Vagina (tissue), 2 donors: ENCODE results near the gene GPR31. TPM values are rescaled to one million over a fixed set of nuclear protein-coding genes. Genes with fewer than 3 reads are reported as not detected.

Experiments used
- DNase-seq, 2 donors: peaks; one replicate each; pipeline ENCODE4 v3.0.0-alpha.2; 2017; ENCODE audit errors: extremely low spot score in 2 of 2
- H3K27ac ChIP-seq: fragments of 200-600 bp; sonication (generic); one replicate; pipeline ENCODE4 v1.5.1; 2019
- H3K27me3 ChIP-seq: fragments of 200-600 bp; sonication (generic); one replicate; pipeline ENCODE4 v1.5.1; 2019
- H3K36me3 ChIP-seq, 2 donors: fragments of 200-600 bp; sonication (generic); one replicate each; pipeline ENCODE4 v1.5.1; 2017 to 2019
- H3K4me1 ChIP-seq: fragments of 200-600 bp; sonication (generic); one replicate; pipeline ENCODE4 v1.5.1; 2019
- H3K4me3 ChIP-seq, 2 donors: fragments of 200-600 bp; sonication (generic); 1 replicate in 1 of 2; 2 replicates in 1 of 2; pipeline ENCODE4 v1.5.1; 2016 to 2019
- H3K9me3 ChIP-seq: fragments of 200-600 bp; sonication (generic); one replicate; pipeline ENCODE4 v1.5.1; 2019
- POLR2A ChIP-seq, 2 donors: fragments of 450-650 bp; IDR thresholded peaks; one replicate each; pipeline ENCODE4 v1.6.1; 2017; ENCODE audit warnings: antibody characterized with exemption in 2 of 2, mild to moderate bottlenecking in 2 of 2, moderate library complexity in 2 of 2
- POLR2AphosphoS5 ChIP-seq, 2 donors: sonication (generic); formaldehyde crosslinking; IDR thresholded peaks; one replicate each; pipeline ENCODE4 v1.9.0; 2017; ENCODE audit warnings: antibody characterized with exemption in 2 of 2, mild to moderate bottlenecking in 2 of 2, low read depth in 1 of 2; ENCODE audit not compliant: insufficient read depth in 1 of 2
- intact Hi-C: fragments of 100-400 bp; cut with DNase I; formaldehyde crosslinking; loops from one replicate; pipeline ENCODE4 v1.15.1; 2023
- total RNA-seq: library from RNA; depleted of rRNA; stranded (reverse); fragments of >200 nt; gene quantifications from one replicate; pipeline ENCODE4 v1.2.3, GENCODE V29; 2016
- TF ChIP-seq, protein P1 (sequence below), 3 experiments: fragments of 450-650 bp in 2 of 3; fragments of 200-600 bp in 1 of 3; sonication (generic) in 1 of 3; IDR thresholded peaks; one replicate each; pipeline ENCODE4 v1.5.1; 2017 to 2019; ENCODE audit warnings: antibody characterized with exemption in 3 of 3, mild to moderate bottlenecking in 2 of 3, moderate library complexity in 2 of 3

The GPR31 gene
- total RNA-seq, 1 donor from 2014 or later, result not detected

DNA sequence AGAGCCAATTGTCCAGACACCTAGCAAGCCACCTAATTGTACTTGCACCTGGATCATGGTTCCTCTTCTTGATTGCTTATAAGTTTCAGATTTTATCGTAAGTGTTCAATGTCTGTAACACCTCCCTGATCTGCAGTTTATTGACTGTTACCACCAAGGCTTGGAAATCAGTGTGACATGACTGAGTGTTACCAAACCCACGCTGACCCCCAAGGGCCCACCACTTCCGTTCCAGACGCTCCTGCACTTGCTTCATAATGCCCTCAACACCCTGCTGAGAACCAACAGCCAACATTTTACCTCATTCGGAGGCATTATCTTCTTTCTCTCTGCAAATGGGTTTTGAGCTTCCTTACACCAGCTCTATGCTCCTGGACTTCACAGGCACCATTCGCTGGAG is 28.6 kb downstream of the GPR31 start:
- H3K36me3 ChIP-seq, result no peaks in the 10 kb centered on the region
- DNase-seq, result no peak
- H3K27ac ChIP-seq, result no peak overlapping the region
- intact Hi-C loops, result no loop called here
- H3K4me1 ChIP-seq, result no peaks in the 10 kb centered on the region
- H3K9me3 ChIP-seq, result no peaks in the 10 kb centered on the region
- no peak overlapping the region for H3K4me3 ChIP-seq
- H3K27me3 ChIP-seq, result no peaks in the 10 kb centered on the region
- no peak for TF ChIP-seq POLR2AphosphoS5 (IDR thresholded peaks at IDR 0.05; ENCODE audit: insufficient read depth in 1 of 2, low read depth in 1 of 2)
- no peak for TF ChIP-seq POLR2A (IDR thresholded peaks at IDR 0.05)
- TF ChIP-seq, protein P1, sequence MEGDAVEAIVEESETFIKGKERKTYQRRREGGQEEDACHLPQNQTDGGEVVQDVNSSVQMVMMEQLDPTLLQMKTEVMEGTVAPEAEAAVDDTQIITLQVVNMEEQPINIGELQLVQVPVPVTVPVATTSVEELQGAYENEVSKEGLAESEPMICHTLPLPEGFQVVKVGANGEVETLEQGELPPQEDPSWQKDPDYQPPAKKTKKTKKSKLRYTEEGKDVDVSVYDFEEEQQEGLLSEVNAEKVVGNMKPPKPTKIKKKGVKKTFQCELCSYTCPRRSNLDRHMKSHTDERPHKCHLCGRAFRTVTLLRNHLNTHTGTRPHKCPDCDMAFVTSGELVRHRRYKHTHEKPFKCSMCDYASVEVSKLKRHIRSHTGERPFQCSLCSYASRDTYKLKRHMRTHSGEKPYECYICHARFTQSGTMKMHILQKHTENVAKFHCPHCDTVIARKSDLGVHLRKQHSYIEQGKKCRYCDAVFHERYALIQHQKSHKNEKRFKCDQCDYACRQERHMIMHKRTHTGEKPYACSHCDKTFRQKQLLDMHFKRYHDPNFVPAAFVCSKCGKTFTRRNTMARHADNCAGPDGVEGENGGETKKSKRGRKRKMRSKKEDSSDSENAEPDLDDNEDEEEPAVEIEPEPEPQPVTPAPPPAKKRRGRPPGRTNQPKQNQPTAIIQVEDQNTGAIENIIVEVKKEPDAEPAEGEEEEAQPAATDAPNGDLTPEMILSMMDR (IDR thresholded peaks at IDR 0.05), result no peak

DNA sequence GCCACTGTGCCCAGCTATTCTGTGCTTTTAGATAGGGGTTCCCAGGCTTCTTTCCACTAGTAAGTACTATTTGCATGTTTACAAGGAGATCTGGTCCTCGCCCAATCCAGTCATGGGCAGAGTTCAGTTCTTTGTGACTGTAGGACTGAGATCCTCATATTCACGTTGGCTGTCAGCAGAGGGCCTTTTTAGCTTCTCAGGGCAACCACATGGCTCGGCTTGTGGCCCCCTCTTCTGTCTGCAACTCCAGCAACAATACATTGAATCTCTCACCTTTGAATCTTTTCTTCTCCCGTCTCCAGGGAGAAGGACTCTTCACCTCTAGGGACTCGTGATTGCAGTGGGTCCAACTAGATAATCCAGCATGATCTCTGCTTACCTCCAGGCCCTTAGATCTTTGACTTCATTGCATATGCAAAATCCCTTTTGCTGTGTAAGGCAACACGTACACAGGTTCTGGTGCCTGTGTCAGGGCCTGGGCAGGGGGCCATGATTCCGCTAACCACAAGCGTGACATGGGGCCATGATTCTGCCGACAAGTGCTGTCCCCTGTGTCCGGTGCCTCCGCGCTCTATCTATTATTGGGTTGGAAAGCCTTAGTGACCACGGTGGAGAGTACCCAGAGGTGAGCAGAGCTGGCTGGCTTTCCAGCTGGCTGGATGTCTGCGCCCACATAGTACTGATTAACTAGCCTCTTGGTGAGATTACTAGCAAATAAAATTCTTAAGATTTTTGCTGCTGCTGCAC is 29.8 kb downstream of the GPR31 start:
- TF ChIP-seq, protein P1 (IDR thresholded peaks at IDR 0.05), result no peak
- Histone ChIP-seq H3K9me3 (no peaks in the 10 kb centered on the region), H3K27me3 (no peaks in the 10 kb centered on the region), H3K4me1 (no peaks in the 10 kb centered on the region), H3K4me3 (no peak overlapping the region), H3K36me3 (no peaks in the 10 kb centered on the region), H3K27ac (no peak overlapping the region)
- intact Hi-C loops, result no loop called here
- no peak for DNase-seq

DNA sequence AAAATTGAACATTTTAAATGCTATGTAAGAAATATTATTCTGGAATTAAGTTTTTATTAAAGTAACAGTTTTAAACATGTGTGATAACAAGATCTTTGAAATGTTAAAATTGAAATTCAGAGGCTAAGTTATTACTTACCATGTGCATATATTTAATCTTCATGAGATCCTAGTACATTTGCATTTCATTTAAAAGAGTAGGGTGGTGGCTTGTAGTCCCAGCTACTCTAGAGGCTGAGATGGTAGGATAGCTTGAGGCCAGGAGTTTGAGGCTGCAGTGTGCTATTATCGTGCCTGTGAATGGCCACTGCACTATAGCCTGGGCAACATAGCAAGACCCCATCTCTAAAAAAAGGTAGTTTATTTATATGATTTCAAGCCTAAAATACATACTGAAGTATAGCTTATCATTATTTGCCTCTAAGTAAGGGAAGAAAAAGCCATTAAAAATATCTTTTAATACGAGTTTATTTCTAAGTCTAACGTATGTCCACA is 31.9 kb downstream of the GPR31 start:
- H3K27me3 ChIP-seq, result no peaks in the 10 kb centered on the region
- no peaks in the 10 kb centered on the region for H3K9me3 ChIP-seq
- intact Hi-C loops, result no loop called here
- no peak overlapping the region for H3K27ac ChIP-seq
- no peak overlapping the region for H3K4me3 ChIP-seq
- no peak for DNase-seq
- TF ChIP-seq, protein P1 (IDR thresholded peaks at IDR 0.05), result no peak
- TF ChIP-seq POLR2AphosphoS5 (IDR thresholded peaks at IDR 0.05; ENCODE audit: insufficient read depth in 1 of 2, low read depth in 1 of 2) (no peak), POLR2A (IDR thresholded peaks at IDR 0.05) (no peak)
- no peaks in the 10 kb centered on the region for H3K36me3 ChIP-seq
- H3K4me1 ChIP-seq, result peaks cover under 1% of the 10 kb centered on the region

DNA sequence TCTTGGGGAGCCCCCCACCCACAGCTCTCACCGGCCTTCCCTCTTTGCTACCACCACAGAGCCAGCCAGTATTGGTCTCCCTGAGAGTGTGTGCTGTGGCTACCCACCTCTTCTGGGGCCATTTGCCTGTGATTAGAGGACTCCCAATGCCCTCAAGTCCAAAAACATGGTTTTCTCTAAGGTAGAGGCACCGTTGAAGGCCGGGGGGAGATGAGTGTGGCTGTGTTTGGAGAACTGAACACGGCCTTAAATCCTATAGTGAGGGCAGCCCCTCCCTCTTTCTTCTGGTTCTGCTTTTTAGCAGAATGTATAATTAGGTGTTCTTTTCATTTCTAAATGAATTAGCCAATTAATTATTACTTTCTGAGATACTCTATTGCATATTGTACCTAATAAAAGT is 32.4 kb downstream of the GPR31 start:
- DNase-seq, result no peak
- Histone ChIP-seq H3K4me3 (no peak overlapping the region), H3K36me3 (no peaks in the 10 kb centered on the region), H3K27ac (no peak overlapping the region), H3K9me3 (no peaks in the 10 kb centered on the region), H3K27me3 (no peaks in the 10 kb centered on the region), H3K4me1 (peaks cover 6% of the 10 kb centered on the region)
- TF ChIP-seq POLR2AphosphoS5 (IDR thresholded peaks at IDR 0.05; ENCODE audit: insufficient read depth in 1 of 2, low read depth in 1 of 2) (no peak), POLR2A (IDR thresholded peaks at IDR 0.05) (no peak)
- TF ChIP-seq, protein P1 (IDR thresholded peaks at IDR 0.05), result no peak
- intact Hi-C loops, result no loop called here

DNA sequence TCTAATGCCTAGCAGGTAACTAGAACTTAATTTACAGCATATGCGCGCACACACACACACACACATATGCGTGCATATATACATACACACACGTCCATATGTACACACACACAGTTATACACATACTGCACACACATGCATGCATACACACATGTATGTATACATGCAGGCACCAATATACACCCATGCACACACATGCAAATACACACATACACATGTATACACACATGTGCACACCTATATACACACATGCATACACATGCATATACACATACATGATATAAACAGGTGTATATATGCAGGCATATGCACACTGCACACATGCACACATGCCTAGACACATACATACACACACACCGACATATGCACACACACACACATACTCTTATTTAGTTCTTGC is 33.0 kb downstream of the GPR31 start:
- Histone ChIP-seq H3K27me3 (no peaks in the 10 kb centered on the region), H3K4me1 (peaks cover 10% of the 10 kb centered on the region), H3K9me3 (no peaks in the 10 kb centered on the region), H3K27ac (no peak overlapping the region), H3K4me3 (no peak overlapping the region), H3K36me3 (no peaks in the 10 kb centered on the region)
- intact Hi-C loops, result no loop called here
- DNase-seq, result no peak
- TF ChIP-seq POLR2A (IDR thresholded peaks at IDR 0.05), result no peak
- TF ChIP-seq POLR2AphosphoS5 (IDR thresholded peaks at IDR 0.05; ENCODE audit: insufficient read depth in 1 of 2, low read depth in 1 of 2), result no peak
- TF ChIP-seq, protein P1 (IDR thresholded peaks at IDR 0.05), result no peak
